ENCODE results near the gene RASD1.

The RASD1 gene

DNA sequence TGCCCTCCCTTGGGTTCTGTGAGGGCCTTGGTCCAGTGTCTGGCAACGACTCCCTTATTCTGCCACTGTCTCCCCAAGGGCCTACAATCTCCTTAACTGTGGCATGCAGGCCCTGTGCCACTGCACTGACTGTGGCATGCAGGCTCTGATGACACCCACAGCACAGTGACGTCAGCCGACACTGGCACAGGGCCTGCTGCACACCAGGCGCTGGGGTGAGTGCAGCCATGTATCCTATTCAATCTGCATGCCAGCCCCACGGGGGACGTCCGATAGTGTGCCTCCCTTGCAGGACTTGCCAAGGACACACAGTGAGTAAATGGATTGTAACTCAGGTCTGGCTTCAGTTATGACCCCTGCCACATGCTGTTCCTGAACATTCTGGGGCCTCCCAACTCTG lies 39.8 kb upstream of the RASD1 start:
- Histone ChIP-seq H3K9me3 (replicated peaks in 1 of 2; ENCODE audit: control insufficient read depth in 2 of 2, insufficient read depth in 1 of 2, low read depth in 1 of 2, low read length in 2 of 2) (peaks cover 0 to 4% of the 10 kb centered on the region in 2 donors), H3K18ac (ENCODE audit: low read length) (no peak overlapping the region), H2BK120ac (ENCODE audit: low read depth, low read length) (no peak overlapping the region), H3K14ac (ENCODE audit: low read length) (no peak overlapping the region), H2BK5ac (ENCODE audit: low read length) (no peak overlapping the region), H2AK5ac (ENCODE audit: low read depth, low read length) (no peak overlapping the region), H3K27ac (replicated peaks; ENCODE audit: low read length) (no peak overlapping the region), H4K8ac (ENCODE audit: low read depth, low read length) (no peak overlapping the region), H2BK15ac (ENCODE audit: low read length) (no peak overlapping the region), H3K4me2 (ENCODE audit: insufficient read depth, low read length, poor library complexity, severe bottlenecking) (no peak overlapping the region), H3K9ac (ENCODE audit: low read depth, low read length, poor library complexity) (no peak overlapping the region), H3K23ac (ENCODE audit: low read depth, low read length, poor library complexity) (no peak overlapping the region), H3K4ac (ENCODE audit: low read length) (no peak overlapping the region), H3K4me1 (ENCODE audit: control insufficient read depth in 2 of 2, insufficient read depth in 1 of 2, low read depth in 1 of 2, low read length in 2 of 2) (peaks cover 5 to 8% of the 10 kb centered on the region in 2 donors), H3K27me3 (ENCODE audit: control insufficient read depth in 3 of 3, insufficient read depth in 3 of 3, low read depth in 1 of 3, low read length in 3 of 3) (no peaks in the 10 kb centered on the region), H2AFZ (ENCODE audit: low read length) (no peak overlapping the region), H2BK12ac (ENCODE audit: low read length) (no peak overlapping the region), H4K91ac (ENCODE audit: low read depth, low read length, poor library complexity) (no peak overlapping the region), H3K36me3 (replicated peaks in 1 of 2; ENCODE audit: control insufficient read depth in 2 of 2, insufficient read depth in 2 of 2, low read length in 2 of 2) (no peaks in the 10 kb centered on the region), H3K79me1 (ENCODE audit: low read depth, low read length) (no peaks in the 10 kb centered on the region), H3K4me3 (ENCODE audit: low read length in 2 of 2) (peak overlapping the region in 1 of 2 donors; percentile 69)
- WGBS, 2 donors (ENCODE audit: extremely low coverage in 2 of 2, insufficient read length in 2 of 2, insufficient replicate concordance in 1 of 2): no CpG with 5 or more reads among the region's 7 CpGs
- DNase-seq (ENCODE audit: low spot score): no peak

DNA sequence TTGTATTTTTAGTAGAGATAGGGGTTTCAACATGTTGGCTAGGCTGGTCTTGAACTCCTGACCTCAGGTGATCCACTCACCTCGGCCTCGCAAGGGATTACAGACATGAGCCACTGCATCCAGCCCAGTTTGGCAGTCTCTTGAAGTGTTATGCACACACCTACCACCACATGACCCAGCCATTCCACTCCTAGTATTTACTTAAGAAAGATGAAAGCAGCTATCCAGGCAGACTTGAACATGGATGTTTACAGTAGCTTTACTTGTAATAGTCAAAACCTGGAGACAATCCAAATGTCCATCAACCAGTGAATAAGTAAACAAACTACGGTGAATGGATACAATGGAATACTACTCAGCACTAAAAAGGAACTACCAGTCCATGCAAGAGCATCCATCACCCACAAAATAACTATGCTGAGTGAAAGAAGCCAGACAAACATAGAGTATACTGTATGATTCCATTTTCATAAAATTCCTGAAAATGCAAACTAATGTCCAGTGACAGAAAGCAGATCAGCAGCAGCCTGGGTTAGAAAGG lies 37.8 kb upstream of the RASD1 start:
- Histone ChIP-seq H2BK5ac (ENCODE audit: low read length) (no peak overlapping the region), H2BK12ac (ENCODE audit: low read length) (no peak overlapping the region), H3K4me3 (ENCODE audit: low read length in 2 of 2) (no peak overlapping the region), H4K91ac (ENCODE audit: low read depth, low read length, poor library complexity) (no peak overlapping the region), H3K36me3 (replicated peaks in 1 of 2; ENCODE audit: control insufficient read depth in 2 of 2, insufficient read depth in 2 of 2, low read length in 2 of 2) (no peaks in the 10 kb centered on the region), H3K4ac (ENCODE audit: low read length) (no peak overlapping the region), H3K14ac (ENCODE audit: low read length) (no peak overlapping the region), H3K79me1 (ENCODE audit: low read depth, low read length) (no peaks in the 10 kb centered on the region), H3K27me3 (ENCODE audit: control insufficient read depth in 3 of 3, insufficient read depth in 3 of 3, low read depth in 1 of 3, low read length in 3 of 3) (no peaks in the 10 kb centered on the region), H3K4me2 (ENCODE audit: insufficient read depth, low read length, poor library complexity, severe bottlenecking) (no peak overlapping the region), H3K23ac (ENCODE audit: low read depth, low read length, poor library complexity) (no peak overlapping the region), H3K9ac (ENCODE audit: low read depth, low read length, poor library complexity) (no peak overlapping the region), H3K4me1 (ENCODE audit: control insufficient read depth in 2 of 2, insufficient read depth in 1 of 2, low read depth in 1 of 2, low read length in 2 of 2) (no peaks in the 10 kb centered on the region), H2BK15ac (ENCODE audit: low read length) (no peak overlapping the region), H2AK5ac (ENCODE audit: low read depth, low read length) (no peak overlapping the region), H3K9me3 (replicated peaks in 1 of 2; ENCODE audit: control insufficient read depth in 2 of 2, insufficient read depth in 1 of 2, low read depth in 1 of 2, low read length in 2 of 2) (peaks cover 0 to 4% of the 10 kb centered on the region in 2 donors), H4K8ac (ENCODE audit: low read depth, low read length) (no peak overlapping the region), H3K18ac (ENCODE audit: low read length) (no peak overlapping the region), H3K27ac (replicated peaks; ENCODE audit: low read length) (no peak overlapping the region), H2BK120ac (ENCODE audit: low read depth, low read length) (no peak overlapping the region), H2AFZ (ENCODE audit: low read length) (no peak overlapping the region)
- DNase-seq (ENCODE audit: low spot score): no peak
- WGBS, 2 donors (ENCODE audit: extremely low coverage in 2 of 2, insufficient read length in 2 of 2, insufficient replicate concordance in 1 of 2): no CpG with 5 or more reads among the region's 3 CpGs

DNA sequence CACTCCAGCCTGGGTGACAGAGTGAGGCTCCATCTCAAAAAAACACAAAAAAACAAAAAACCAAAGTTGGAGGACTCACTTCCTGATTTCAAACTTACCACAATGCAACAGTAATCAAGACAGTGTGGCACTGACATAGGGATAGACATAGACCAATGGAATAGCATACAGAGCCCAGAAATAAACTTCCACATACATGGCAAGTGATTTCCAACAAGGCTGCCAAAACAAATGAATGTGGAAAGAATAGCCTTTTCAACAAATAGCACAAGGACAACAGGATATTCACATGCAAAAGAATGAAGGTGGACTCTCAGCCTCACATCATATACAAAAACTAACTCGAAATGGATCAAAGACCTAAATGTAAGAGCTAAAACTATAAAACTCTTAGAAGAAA lies 36.8 kb upstream of the RASD1 start:
- Histone ChIP-seq H3K23ac (ENCODE audit: low read depth, low read length, poor library complexity) (no peak overlapping the region), H4K91ac (ENCODE audit: low read depth, low read length, poor library complexity) (no peak overlapping the region), H2BK5ac (ENCODE audit: low read length) (no peak overlapping the region), H3K36me3 (replicated peaks in 1 of 2; ENCODE audit: control insufficient read depth in 2 of 2, insufficient read depth in 2 of 2, low read length in 2 of 2) (no peaks in the 10 kb centered on the region), H2AK5ac (ENCODE audit: low read depth, low read length) (no peak overlapping the region), H3K4me1 (ENCODE audit: control insufficient read depth in 2 of 2, insufficient read depth in 1 of 2, low read depth in 1 of 2, low read length in 2 of 2) (no peaks in the 10 kb centered on the region), H2BK15ac (ENCODE audit: low read length) (no peak overlapping the region), H2AFZ (ENCODE audit: low read length) (no peak overlapping the region), H3K9ac (ENCODE audit: low read depth, low read length, poor library complexity) (no peak overlapping the region), H3K4ac (ENCODE audit: low read length) (no peak overlapping the region), H3K18ac (ENCODE audit: low read length) (no peak overlapping the region), H3K4me3 (ENCODE audit: low read length in 2 of 2) (no peak overlapping the region), H2BK12ac (ENCODE audit: low read length) (no peak overlapping the region), H3K4me2 (ENCODE audit: insufficient read depth, low read length, poor library complexity, severe bottlenecking) (no peak overlapping the region), H3K27ac (replicated peaks; ENCODE audit: low read length) (no peak overlapping the region), H3K14ac (ENCODE audit: low read length) (no peak overlapping the region), H3K79me1 (ENCODE audit: low read depth, low read length) (no peaks in the 10 kb centered on the region), H3K9me3 (replicated peaks in 1 of 2; ENCODE audit: control insufficient read depth in 2 of 2, insufficient read depth in 1 of 2, low read depth in 1 of 2, low read length in 2 of 2) (peaks cover 0 to 4% of the 10 kb centered on the region in 2 donors), H4K8ac (ENCODE audit: low read depth, low read length) (no peak overlapping the region), H2BK120ac (ENCODE audit: low read depth, low read length) (no peak overlapping the region), H3K27me3 (ENCODE audit: control insufficient read depth in 3 of 3, insufficient read depth in 3 of 3, low read depth in 1 of 3, low read length in 3 of 3) (no peaks in the 10 kb centered on the region)
- DNase-seq (ENCODE audit: low spot score): no peak
- WGBS, 2 donors (ENCODE audit: extremely low coverage in 2 of 2, insufficient read length in 2 of 2, insufficient replicate concordance in 1 of 2): no CpG with 5 or more reads among the region's 1 CpG

DNA sequence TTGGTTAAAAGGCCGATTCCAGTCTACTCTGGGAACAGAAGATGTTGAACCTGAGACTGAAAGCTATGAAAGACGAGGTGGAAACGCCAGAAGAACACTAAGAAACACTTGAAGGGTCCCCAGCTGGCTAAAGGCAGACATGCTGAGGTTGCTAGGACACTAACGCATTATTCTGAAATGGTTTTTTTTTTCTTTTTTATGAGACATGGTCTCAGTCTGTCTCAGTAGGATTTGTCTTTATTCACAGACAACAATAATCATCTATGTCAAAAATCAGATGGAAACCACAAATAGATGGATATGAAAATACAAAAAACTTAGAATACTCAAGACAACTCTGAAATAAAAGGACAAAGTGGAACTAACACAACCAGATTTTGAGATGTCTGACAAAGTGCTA lies 35.0 kb upstream of the RASD1 start:
- no peak overlapping the region for H3K27ac ChIP-seq (replicated peaks; ENCODE audit: low read length)
- no peaks in the 10 kb centered on the region for H3K79me1 ChIP-seq (ENCODE audit: low read depth, low read length)

More for the DNA sequence above, 35.0 kb upstream of the RASD1 start:
- no peaks in the 10 kb centered on the region for H3K36me3 ChIP-seq (replicated peaks in 1 of 2; ENCODE audit: control insufficient read depth in 2 of 2, insufficient read depth in 2 of 2, low read length in 2 of 2)
- DNase-seq (ENCODE audit: low spot score): no peak
- no peak overlapping the region for H3K18ac ChIP-seq (ENCODE audit: low read length)
- H3K4me2 ChIP-seq (ENCODE audit: insufficient read depth, low read length, poor library complexity, severe bottlenecking): no peak overlapping the region
- no peak overlapping the region for H4K8ac ChIP-seq (ENCODE audit: low read depth, low read length)
- H3K4me1 ChIP-seq (ENCODE audit: control insufficient read depth in 2 of 2, insufficient read depth in 1 of 2, low read depth in 1 of 2, low read length in 2 of 2): no peaks in the 10 kb centered on the region
- no peak overlapping the region for H3K9ac ChIP-seq (ENCODE audit: low read depth, low read length, poor library complexity)
- H2BK12ac ChIP-seq (ENCODE audit: low read length): no peak overlapping the region
- H2AFZ ChIP-seq (ENCODE audit: low read length): no peak overlapping the region
- H3K14ac ChIP-seq (ENCODE audit: low read length): no peak overlapping the region
- H3K27me3 ChIP-seq (ENCODE audit: control insufficient read depth in 3 of 3, insufficient read depth in 3 of 3, low read depth in 1 of 3, low read length in 3 of 3): no peaks in the 10 kb centered on the region
- no CpG with 5 or more reads among the region's 4 CpGs for WGBS, 2 donors (ENCODE audit: extremely low coverage in 2 of 2, insufficient read length in 2 of 2, insufficient replicate concordance in 1 of 2)
- no peak overlapping the region for H3K4me3 ChIP-seq (ENCODE audit: low read length in 2 of 2)
- no peak overlapping the region for H4K91ac ChIP-seq (ENCODE audit: low read depth, low read length, poor library complexity)
- H3K9me3 ChIP-seq (replicated peaks in 1 of 2; ENCODE audit: control insufficient read depth in 2 of 2, insufficient read depth in 1 of 2, low read depth in 1 of 2, low read length in 2 of 2): peaks cover 0 to 4% of the 10 kb centered on the region in 2 donors
- H2AK5ac ChIP-seq (ENCODE audit: low read depth, low read length): no peak overlapping the region
- H2BK15ac ChIP-seq (ENCODE audit: low read length): no peak overlapping the region
- H3K23ac ChIP-seq (ENCODE audit: low read depth, low read length, poor library complexity): no peak overlapping the region
- no peak overlapping the region for H2BK120ac ChIP-seq (ENCODE audit: low read depth, low read length)
- no peak overlapping the region for H2BK5ac ChIP-seq (ENCODE audit: low read length)
- no peak overlapping the region for H3K4ac ChIP-seq (ENCODE audit: low read length)
